Measurements from ENCODE around the gene PMEL. TPM values are rescaled to one million over a fixed set of nuclear protein-coding genes. Genes with fewer than 3 reads are reported as not detected.

The PMEL gene
- total RNA-seq, 4 donors from 2014 or later = 0.73 to 2.0 TPM; not detected in 2

DNA sequence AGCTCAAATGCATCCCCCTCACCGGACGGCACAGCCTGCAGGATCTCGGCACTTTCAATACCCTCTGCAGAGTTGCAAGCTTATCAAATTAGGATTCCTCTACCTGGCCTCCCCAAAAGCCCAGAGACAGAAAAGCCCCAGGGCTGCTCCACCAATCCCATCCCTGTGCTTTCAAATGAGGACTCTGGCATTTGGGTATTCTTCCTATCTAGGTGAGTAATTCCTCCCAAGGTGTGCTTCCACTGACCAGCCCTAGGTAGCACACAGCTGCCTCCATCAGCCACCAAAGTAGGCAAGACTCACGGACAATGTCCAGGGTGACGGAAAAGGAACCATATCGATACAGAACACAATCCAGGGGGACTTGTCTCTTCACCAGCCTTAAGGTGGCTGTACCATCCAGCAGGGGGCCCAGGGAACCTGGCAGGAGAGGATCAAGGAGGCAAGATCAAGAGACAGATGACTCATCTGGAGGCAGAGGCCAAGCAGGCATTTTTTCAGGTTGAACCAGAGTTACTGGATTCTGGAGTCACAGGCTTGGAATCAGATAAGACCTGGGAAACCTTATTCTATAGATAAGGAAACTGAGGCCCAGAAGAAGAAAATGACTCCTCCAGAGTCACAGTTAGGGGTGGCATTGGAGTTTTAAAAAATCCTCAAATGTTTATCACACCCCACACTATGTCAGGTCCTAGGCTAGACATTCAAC lies 9.9 kb downstream of the PMEL start:
- H3K27ac ChIP-seq = no peak overlapping the region
- in situ Hi-C loops (cut with MboI; ENCODE audit: low sequenced_read_pairs in 4 of 4) = no loop called here
- intact Hi-C loops (cut with DNase I; ENCODE audit: low total_unique reads) = no loop called here
- no peaks in the 10 kb centered on the region for H3K36me3 ChIP-seq
- no peak for DNase-seq
- H3K4me3 ChIP-seq = no peak overlapping the region
- no peaks in the 10 kb centered on the region for H3K27me3 ChIP-seq
- no peak for ATAC-seq
- H3K4me1 ChIP-seq = no peaks in the 10 kb centered on the region
- TF ChIP-seq CTCF (IDR thresholded peaks at IDR 0.05 in 4 of 5, conservative IDR thresholded peaks at IDR 0.05 in 1 of 5) (no peak), POLR2A (IDR thresholded peaks at IDR 0.05) (no peak)
- H3K9me3 ChIP-seq = no peaks in the 10 kb centered on the region

GRCh38 chr12:55955344-55955743 lies 10.5 kb downstream of the PMEL start:
- Histone ChIP-seq H3K27me3 (no peaks in the 10 kb centered on the region), H3K4me1 (no peaks in the 10 kb centered on the region), H3K9me3 (no peaks in the 10 kb centered on the region), H3K4me3 (no peak overlapping the region), H3K36me3 (no peaks in the 10 kb centered on the region), H3K27ac (no peak overlapping the region)
- DNase-seq = no peak
- intact Hi-C loops (cut with DNase I; ENCODE audit: low total_unique reads) = no loop called here
- in situ Hi-C loops (cut with MboI; ENCODE audit: low sequenced_read_pairs in 4 of 4) = no loop called here
- no peak for TF ChIP-seq CTCF (IDR thresholded peaks at IDR 0.05 in 4 of 5, conservative IDR thresholded peaks at IDR 0.05 in 1 of 5)
- no peak for TF ChIP-seq POLR2A (IDR thresholded peaks at IDR 0.05)
- ATAC-seq = no peak

GRCh38 chr12:55946553-55946952 lies 19.3 kb downstream of the PMEL start:
- H3K27ac ChIP-seq = no peak overlapping the region
- H3K4me1 ChIP-seq = no peaks in the 10 kb centered on the region
- intact Hi-C loops (cut with DNase I; ENCODE audit: low total_unique reads) (no loop called here), in situ Hi-C loops (cut with MboI; ENCODE audit: low sequenced_read_pairs in 4 of 4) (loop anchor here in 2 of 4 donors (25.0 kb wide), 2 partner anchors 134 to 309 kb away; partner anchors contain the start of genes OR10P1 (in 1 of the 2), ORMDL2 (in 1 of the 2) and SARNP (in 1 of the 2))
- ATAC-seq (no peak), DNase-seq (no peak)
- no peaks in the 10 kb centered on the region for H3K9me3 ChIP-seq
- no peaks in the 10 kb centered on the region for H3K36me3 ChIP-seq
- TF ChIP-seq POLR2A (IDR thresholded peaks at IDR 0.05) (no peak), CTCF (IDR thresholded peaks at IDR 0.05 in 4 of 5, conservative IDR thresholded peaks at IDR 0.05 in 1 of 5) (no peak)
- H3K27me3 ChIP-seq = no peaks in the 10 kb centered on the region
- no peak overlapping the region for H3K4me3 ChIP-seq

DNA sequence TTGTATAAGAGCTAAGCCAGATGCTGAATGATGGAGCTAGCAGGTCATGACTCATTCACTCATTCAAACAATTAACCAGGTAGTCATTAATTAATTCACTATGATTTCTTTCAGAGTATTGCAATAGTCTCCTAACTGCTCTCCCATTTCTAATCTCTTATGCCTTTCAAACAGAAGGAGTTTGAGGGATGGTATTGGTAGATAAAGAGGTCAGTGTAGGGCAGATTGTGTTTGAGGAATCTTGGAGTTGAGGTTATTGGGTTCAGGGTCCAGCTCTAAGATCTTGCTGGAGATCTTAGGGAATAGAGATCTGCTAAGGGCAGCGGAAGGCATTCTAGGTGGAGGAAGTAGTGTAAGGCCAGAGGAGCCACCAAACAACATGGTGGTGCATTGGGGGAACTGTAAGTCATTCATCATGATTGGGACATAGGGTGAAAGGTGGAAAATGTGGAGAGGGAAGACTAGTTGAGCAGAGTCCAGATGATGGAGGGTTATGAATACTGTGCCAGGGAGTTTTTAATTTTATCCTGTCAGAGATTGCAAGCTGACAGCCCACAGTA lies 23.2 kb downstream of the PMEL start:
- peaks cover 0 to 5% of the 10 kb centered on the region in 2 donors for H3K4me1 ChIP-seq
- no peak overlapping the region for H3K4me3 ChIP-seq
- ATAC-seq = no peak
- no peaks in the 10 kb centered on the region for H3K27me3 ChIP-seq
- no peaks in the 10 kb centered on the region for H3K9me3 ChIP-seq
- H3K27ac ChIP-seq = no peak overlapping the region
- H3K36me3 ChIP-seq = no peaks in the 10 kb centered on the region
- intact Hi-C loops (cut with DNase I; ENCODE audit: low total_unique reads) (no loop called here), in situ Hi-C loops (cut with MboI; ENCODE audit: low sequenced_read_pairs in 4 of 4) (loop anchor here in 3 of 4 donors (5.0 to 25.0 kb wide), 3 partner anchors 130 to 305 kb away; partner anchors contain the start of genes OR10P1 (in 1 of the 3), ORMDL2 (in 1 of the 3) and SARNP (in 1 of the 3))
- TF ChIP-seq CTCF (IDR thresholded peaks at IDR 0.05 in 4 of 5, conservative IDR thresholded peaks at IDR 0.05 in 1 of 5) (no peak), POLR2A (IDR thresholded peaks at IDR 0.05) (no peak)
- DNase-seq = no peak

All from gastrocnemius medialis (tissue), 4 donors.